Activated T-cell treated with anti-CD3 and anti-CD28 coated beads for 4 hours (primary cell): ENCODE measurements around the gene KNDC1.
"Not testable (repeated sequence)": the region's sequence is repeated elsewhere in the genome, so short reads cannot be mapped to it uniquely, and the experiment has no call there.

Experiments
- DNase-seq: peaks from one replicate; pipeline ENCODE4 v3.0.0-alpha.2; 2020

Gene KNDC1

GRCh38 chr10:133247681-133248333, 87.8 kb downstream of the KNDC1 start:
- no peak for DNase-seq

GRCh38 chr10:133248334-133248715, 88.3 kb downstream of the KNDC1 start:
- DNase-seq, result no peak

DNA sequence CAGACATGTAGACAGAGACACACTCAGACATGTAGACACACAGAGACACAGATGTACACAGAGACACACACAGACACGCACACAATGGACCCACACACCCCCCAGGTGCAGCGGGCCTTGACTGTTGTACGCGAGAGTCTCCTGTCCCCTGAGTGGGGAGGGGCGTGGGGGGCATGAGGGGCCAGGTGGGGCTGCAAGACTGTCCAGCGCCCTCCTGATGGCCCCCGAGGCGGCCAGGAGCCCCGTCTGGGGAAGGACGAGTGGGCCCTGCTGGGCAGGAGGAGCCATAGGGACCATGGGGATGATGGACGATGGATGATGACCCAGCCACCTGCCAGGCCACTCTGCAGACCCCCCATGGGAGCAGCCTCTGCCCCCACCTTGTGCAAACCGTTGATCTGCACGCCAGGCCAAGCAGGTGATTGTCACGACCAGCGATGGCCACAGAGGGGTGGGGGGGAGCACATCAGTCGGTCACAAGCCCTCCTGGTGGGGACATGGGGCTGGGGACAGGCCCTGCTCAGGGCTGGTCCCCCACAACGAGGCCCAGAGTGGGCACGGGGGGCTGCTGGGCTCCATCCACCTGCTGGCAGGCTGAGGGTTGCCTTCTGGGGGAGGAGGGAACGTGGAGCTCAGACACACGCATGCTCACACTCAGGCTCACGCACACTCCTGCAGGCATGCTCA, 89.2 kb downstream of the KNDC1 start:
- no peak for DNase-seq

GRCh38 chr10:133249975-133250754, 90.1 kb downstream of the KNDC1 start:
- DNase-seq, result no peak

DNA sequence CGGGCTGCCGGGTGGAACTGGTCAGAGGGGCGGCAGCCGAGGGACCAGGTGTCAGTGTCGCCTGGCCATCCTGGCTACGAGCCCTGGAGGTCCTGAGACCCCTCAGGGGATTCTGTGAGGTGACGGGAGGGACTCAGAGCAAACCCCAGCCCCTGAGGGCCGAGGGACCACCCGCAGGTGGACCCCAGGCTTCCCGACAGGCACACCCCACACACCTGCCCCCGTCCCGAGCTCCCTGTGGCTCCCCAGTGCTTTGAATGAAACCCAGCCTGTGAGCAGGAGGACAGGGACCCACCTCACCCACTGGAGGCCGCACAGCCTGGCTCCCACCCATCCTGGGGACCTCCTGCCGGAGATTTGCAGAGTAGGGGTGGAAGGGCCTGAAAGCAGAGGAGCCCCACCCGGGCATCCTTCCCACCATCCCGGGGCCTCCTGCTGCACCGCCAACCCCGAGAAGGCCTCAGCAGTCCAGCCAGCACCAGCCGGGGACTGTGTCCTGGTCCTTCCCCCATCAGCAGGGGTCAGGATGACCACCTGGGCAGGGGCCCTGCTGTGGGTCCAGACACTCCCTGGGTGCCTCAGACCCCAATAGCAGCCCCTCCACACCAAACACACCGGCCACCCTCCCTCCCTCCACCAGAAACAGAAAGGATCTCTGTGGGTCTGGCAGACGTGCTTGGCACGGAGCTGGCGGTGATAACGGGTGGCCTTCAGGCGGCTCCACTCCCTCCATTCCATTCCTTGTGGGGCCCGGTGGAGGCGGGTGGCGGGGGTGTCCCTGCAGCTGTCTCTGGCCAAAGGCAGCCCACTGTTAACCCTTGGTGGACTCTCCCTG, 91.6 kb downstream of the KNDC1 start:
- no peak for DNase-seq

DNA sequence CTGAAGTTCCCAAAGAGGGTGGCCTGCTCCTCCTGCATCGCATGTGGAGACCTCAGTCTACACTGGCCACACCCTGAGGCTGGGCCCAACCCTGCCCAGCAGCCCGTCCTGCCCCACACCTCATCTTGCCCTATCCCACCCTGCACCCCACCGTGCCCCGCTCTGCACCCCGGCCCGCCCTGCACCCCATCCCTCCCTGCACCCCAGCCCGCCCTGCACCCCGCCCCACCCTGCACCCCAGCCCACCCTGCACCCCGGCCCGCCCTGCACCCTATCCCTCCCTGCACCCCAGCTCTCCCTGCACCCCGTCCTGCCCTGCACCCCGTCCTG, 92.2 kb downstream of the KNDC1 start:
- no peak for DNase-seq

DNA sequence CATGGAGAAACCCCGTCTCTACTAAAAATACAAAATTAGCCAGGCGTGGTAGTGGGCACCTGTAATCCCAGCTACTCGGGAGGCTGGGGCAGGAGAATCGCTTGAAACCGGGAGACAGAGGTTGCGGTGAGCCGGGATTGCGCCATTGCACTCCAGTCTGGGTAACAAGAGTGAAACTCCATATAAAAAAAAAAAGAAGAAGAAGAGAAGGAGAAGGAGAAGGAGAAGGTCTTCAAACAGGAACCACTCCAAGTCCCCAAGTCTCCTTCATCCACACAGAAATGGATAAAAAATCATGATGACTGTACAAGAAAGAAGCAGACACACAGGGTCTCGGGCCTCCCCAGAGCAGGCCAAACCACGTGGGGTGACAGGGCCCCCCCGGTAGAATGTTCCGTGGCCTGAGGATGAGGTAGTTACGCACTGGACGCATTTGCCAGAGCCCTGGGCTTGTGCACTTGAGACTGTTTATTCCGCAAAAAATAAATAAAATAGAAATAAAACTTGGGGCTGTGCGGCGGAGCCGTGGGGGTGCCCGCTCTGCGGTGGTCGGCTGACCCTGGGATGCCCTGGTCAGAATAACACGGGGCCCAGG, 93.4 kb downstream of the KNDC1 start:
- DNase-seq, result no peak

DNA sequence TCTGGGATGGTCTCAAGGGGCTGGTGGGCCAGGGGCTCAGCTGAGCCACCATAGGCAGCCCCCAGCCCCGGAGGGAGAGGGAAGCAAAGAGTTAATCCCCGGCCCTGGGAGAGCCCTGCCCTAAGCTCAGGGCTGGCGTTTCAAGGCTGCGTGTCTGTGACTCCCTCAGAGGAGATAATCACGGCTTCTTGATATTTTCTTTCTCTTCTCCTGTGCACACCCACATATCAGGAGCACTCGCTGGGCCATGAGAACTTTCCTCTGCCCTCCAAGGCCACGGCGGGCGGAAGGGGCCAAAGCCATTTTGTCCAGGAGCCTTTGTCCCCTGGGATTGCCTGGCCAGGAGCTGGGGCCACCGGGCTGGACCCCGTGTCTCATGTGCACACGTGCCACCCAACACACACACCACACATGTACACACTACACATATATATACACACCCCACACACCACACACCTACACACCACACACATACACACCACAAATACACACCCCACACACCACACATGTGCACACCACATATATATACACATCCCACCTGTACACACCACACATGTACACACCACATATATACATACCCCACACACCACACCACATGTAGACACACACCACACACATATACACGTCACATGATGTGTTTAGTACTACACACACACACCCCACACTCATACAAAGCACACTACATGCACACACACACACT, 94.6 kb downstream of the KNDC1 start:
- no peak for DNase-seq

DNA sequence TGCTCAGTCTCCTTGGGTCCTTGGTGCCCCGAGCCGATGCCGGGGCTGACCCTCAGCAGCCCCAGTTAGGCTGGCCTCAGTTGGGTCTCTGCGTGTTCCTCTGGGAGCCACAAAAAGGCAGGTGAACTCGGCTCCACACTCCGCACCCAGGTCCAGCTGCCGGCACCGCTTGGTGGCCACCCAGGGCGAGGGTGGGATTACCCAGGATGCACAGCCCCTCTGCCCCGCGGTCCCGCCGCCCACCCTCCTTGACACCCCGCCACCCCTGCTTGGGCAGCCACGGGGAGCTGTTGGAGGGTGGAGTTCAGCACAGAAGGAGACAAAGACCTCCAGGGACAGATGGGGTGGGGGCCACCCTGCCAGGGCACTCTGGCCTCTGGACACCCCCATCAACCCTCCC, 95.3 kb downstream of the KNDC1 start:
- DNase-seq, result no peak

- no peak for DNase-seq
These were observed 97.6 kb downstream of the KNDC1 start for GRCh38 chr10:133257489-133258065.

GRCh38 chr10:133258066-133258817, 98.2 kb downstream of the KNDC1 start:
- DNase-seq, result no peak

DNA sequence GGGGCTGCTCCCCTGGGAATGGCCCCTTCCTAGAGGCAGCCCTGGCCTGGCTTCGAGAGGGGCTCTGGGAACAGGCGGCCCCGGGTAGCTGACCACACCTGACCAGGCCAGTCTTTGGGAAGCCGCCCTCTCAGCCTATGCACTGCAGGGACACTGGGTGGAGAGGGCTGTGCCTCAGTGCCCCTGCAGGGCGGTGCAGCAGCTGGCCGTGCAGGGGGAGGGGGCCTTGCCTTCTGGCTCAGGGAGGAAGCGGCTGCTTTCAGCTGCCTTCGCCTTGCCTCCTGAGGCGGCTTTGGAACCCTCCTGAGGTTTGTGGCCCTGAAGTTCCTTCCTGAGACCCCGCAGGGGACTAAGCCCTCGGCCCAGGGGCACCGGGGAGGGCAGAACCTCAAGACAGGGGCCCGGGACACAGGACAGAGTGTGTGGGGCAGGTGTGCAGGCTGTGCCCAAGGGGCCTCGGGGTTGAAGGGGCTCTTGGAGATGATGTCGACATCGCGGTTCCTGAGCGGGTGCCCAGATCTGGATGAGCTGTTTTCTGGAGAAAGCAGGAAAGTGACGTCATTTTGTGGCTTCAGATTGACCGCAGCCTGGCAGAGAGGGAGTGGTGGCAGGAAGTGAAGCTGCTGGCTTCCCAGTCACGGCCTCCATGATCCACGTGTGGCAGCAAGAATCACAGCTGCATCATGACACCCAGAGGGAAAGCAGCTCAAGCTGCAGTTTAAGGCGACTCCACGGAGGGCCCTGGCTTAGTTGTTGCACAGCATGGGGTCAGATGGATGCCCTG, 99.0 kb downstream of the KNDC1 start:
- peak; percentile 78 for DNase-seq

- DNase-seq, result no peak
These were observed 99.6 kb downstream of the KNDC1 start for GRCh38 chr10:133259602-133259989.

GRCh38 chr10:133260895-133261725, 101.1 kb downstream of the KNDC1 start:
- peak; percentile 42 for DNase-seq

GRCh38 chr10:133261726-133262325, 101.8 kb downstream of the KNDC1 start:
- DNase-seq, result peak; percentile 69

- no peak for DNase-seq
These were observed 102.7 kb downstream of the KNDC1 start for GRCh38 chr10:133262696-133263095.

DNA sequence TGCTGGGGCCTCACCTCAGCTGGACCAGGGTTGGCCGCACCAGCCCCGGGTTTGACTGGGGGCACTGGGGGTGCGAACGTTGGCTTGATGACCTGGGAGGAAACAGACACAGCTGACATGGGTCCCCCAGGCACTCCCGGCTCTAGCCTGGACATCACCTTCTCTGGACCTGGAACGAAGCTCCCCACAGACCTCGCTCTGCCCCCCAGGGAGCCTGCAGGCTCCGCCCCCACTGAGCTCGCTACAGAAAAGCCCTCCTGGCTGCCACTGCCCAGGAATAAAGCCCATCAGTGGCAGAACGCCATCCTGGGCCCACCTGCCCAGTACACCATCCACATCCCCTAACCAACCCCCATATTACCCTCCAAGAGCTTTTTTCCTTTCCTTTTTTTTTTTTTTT, 103.7 kb downstream of the KNDC1 start:
- no peak for DNase-seq

- no peak for DNase-seq
These were observed 104.4 kb downstream of the KNDC1 start for GRCh38 chr10:133264461-133264860.

GRCh38 chr10:133265052-133265451, 105.0 kb downstream of the KNDC1 start:
- DNase-seq, result not testable (repeated sequence)
